GM21723 (cell line): Measurements from ENCODE around the gene MAMDC2.

Experiments
- ATAC-seq: cut with Tn5 transposase; IDR thresholded peaks from one replicate; pipeline ENCODE4 v1.9.1; 2021; ENCODE audit warnings: mild to moderate bottlenecking, moderate library complexity; ENCODE audit not compliant: unreplicated experiment

Gene MAMDC2

DNA sequence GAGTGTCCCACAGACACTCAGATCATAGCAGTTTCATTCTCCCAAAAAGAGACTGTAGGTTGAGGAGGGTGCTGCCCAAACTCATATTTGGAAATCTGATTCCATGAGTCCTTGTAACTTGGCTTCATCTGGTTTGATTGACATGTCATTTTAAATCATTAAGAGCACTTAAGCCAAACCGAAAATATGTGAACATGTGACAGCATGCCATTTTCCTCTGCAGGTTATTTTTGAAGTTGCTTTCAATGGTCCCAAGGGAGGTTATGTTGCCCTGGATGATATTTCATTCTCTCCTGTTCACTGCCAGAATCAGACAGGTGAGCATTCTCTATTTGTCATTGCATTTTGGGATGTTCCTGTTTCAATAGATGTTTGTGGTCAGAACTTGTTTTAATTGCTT is 87.6 kb downstream of the MAMDC2 start:
- ATAC-seq, result no peak

DNA sequence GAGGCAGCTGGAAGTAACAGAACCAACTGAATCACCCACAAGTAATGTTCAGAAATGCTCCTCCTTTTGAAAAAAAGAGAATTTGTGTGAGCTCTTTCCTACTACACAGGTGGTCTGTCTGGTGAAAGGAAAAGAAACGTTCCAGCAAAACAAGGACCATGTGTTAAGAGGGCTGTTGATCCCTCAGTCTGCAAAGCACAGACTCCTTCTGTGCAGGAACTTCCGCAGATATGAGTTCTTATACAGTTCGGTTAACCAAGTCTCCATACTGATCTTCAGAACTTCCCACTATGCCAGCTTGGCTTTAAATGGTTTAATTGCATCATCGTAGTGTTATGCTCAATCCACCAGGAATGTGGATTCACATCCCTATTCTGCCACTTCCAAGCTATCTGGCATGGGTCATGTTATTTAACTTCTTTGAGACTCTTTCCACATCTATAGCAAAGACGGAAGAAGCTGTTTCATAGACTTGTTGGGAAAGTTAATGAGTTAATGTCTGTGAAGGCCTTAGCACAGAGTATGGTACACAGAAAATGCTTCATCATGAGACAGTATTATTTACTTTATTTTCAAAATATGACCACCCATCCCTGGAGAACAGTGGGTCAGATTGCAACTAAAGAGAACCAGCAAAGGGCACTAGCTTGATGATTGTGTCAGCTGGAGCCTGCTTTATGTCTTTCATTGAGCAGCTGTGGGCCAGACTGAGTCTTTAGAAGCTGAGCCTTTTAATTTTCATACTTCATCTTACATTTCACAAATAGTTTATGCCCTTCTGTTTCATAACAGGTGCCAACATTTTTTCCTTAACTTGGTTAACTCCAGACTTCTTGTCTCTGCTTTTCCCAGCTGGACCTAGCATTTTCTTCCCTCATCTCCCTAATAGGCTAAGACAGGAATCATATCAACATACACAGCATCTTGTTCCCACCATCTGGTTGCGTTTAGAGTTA is 89.9 kb downstream of the MAMDC2 start:
- ATAC-seq, result no peak

DNA sequence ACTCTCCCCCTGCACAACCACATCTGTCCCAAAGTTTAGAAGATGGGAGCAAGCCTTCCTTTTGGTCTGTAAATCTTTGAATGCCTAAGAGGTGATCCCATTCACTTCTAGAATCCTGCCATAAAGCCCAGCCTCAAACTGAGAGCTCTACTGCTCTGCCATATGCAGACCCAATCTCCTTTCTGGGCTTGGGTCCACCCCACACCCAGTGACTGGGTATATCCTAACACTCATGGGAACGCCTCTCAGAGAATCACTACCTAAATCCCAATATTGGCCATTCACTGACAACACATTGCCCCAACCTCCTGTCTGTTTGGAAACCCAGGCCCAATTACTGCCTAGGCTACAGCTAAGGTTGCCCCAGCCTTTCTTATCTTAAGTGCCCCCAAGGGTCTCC is 90.7 kb downstream of the MAMDC2 start:
- ATAC-seq, result no peak

DNA sequence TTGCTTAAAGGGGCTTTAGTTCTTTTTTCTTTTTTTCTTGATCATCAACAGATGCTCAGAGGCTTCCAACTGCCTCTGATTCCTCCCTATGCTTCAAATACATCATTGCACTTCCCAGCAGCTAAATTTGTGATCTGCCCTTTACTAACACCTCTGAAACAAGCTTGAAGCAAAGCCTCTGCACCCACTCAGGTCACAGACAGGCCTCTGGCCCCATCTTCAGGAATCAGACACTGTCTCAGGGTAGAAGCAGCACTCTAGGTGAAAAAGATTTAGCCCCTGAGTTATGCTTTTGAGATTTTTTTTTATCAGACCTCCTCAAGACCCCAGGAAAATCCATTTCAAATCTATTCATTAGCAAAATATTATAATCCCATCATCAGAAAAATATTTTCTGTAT is 91.5 kb downstream of the MAMDC2 start:
- ATAC-seq, result no peak

- ATAC-seq, result no peak
These were observed 93.0 kb downstream of the MAMDC2 start for GRCh38 chr9:70136632-70137031.

DNA sequence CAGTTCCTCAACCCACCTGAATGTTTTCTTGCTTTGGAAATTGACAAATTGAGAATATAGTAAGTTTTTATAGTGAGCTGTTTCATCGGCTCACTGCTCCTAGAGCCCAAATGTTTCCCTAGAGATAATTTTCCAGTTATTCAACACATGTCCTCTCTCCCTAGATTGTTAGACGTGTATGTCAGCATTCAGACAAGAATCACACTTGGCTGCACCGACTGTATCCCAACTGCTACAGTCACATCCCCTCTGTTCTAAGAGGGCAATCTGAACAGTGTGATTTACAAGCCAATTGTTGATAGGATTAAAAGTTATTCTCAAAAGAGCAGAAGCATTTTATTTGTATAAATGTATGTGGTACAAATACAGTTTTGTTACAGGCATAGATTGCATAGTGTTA is 93.9 kb downstream of the MAMDC2 start:
- ATAC-seq, result no peak

- no peak for ATAC-seq
These were observed 98.5 kb downstream of the MAMDC2 start for GRCh38 chr9:70142101-70142500.

DNA sequence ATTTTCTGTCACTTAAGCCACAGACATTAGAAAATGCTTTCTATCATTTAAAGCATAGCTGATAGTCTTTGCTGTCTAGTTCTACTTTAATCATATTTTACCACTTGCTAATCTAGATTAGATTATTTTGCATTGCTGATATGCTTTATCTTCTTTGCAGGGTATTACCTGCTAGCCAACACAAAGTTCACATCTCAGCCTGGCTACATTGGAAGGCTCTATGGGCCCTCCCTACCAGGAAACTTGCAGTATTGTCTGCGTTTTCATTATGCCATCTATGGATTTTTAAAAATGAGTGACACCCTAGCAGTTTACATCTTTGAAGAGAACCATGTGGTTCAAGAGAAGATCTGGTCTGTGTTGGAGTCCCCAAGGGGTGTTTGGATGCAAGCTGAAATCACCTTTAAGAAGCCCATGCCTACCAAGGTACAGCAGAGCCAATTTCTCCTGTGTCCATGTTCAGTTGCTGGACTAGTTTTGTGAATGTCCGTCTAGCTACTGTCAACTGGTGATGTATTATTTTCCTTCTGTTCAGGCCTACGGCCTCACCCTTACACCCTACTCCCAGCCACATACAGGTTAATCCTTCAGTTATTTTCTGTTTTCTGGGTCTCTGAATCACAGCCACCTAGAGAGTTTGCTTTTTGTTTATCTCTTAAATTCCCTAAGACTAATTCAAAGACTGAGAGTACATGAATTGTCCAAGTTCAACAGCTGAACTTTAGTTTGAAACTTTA is 99.9 kb downstream of the MAMDC2 start:
- ATAC-seq, result no peak

- ATAC-seq, result no peak
These were observed 100.5 kb downstream of the MAMDC2 start for GRCh38 chr9:70144131-70144503.

DNA sequence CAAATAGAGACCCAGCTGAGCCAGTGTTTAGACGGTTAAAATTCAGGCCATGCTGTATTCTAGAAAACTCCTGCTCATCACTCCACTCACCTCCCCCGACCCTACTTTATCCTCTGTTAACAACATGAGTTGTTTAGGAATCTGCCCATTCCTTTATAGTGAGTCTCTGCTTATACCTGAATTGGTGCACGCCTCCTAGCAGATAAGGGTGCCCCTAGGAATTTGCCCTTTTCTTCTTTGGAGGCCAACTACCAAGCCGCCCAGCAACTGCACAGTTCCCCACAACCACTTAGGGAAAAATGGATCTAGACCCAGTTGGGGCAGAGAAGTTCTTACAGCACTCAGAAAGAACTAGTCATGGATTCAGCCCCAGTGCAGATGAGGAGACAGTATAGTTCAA is 102.3 kb downstream of the MAMDC2 start:
- ATAC-seq, result no peak

GRCh38 chr9:70147196-70147595 is 103.5 kb downstream of the MAMDC2 start:
- no peak for ATAC-seq

DNA sequence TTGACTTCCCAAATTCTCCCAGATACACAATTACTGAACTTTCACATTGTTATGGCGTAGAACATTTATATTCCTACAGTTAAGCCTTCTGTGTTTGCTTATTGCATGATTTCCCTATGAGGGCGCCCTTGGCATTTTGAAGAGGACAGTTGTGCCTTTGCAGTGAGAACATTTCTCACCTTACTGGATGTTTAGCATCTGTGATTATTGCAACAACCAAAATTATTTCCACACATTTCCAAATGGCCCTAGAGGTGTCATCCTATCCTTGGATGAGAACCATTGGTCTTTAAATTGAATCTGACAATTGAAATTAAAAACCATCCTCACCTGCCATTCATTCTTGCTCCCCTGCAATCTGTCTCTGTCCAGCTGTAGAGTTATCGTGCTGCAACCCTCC is 104.0 kb downstream of the MAMDC2 start:
- ATAC-seq, result no peak

DNA sequence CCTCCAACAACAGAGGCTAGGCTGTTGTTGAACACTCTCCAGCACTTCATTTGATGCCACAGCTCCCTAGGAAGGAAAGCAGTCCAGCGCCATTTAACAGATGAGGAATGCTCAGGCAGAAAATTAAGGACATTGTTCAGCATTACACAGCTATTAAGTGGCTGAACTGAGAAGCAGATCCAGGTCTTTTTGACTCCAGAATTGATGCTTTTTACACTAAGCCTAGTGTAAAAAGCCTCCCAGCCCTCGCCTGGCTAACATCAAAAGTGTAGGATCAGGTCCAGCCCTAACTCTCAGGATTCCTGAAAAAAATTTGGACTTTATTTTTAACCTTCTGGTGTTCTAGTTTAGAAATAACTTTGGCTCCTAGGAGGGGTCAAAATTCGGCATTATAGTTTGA is 108.7 kb downstream of the MAMDC2 start:
- no peak for ATAC-seq

DNA sequence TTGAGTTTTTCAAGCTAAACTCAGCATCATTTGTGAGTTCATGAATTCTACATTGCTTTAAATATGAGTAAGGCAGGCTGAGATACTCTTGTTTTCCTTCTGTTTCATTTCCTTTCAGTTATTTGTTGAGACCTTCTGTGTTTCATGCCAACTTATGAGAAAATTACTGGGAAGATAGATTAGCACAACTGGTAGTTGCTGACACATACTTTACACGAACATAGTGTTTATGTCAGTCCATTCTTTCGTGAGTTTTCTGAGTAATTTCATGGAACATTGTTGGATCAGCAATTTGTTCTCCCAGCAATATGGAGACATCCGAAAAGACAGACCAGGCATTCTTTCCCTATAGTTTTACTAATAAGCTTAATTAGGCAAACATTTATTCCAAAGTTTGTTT is 113.1 kb downstream of the MAMDC2 start:
- ATAC-seq, result no peak

DNA sequence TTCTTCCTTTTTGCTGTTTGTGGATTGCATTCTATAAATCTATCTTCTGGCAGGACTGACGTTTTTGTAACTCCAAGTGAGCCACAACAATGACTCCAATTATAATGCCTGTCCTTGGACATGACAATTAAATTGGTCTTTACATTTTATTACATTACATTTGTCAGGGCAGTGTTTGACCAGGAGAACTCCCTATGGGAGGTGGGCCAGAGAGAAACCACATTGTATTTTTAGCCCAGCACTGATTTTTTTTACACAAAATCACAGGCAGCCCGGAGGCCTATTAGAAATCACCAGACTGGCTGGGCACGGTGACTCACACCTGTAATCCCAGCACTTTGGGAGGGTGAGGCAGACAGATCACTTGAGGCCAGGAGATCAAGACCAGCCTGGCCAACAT is 116.0 kb downstream of the MAMDC2 start:
- ATAC-seq, result no peak

GRCh38 chr9:70160686-70161600 is 117.3 kb downstream of the MAMDC2 start:
- no peak for ATAC-seq

- no peak for ATAC-seq
These were observed 121.5 kb downstream of the MAMDC2 start for GRCh38 chr9:70165006-70165602.

- ATAC-seq, result no peak
These were observed 124.9 kb downstream of the MAMDC2 start for GRCh38 chr9:70168521-70168920.

- ATAC-seq, result no peak
These were observed 125.6 kb downstream of the MAMDC2 start for GRCh38 chr9:70169222-70169621.

GRCh38 chr9:70170151-70170790 is 126.6 kb downstream of the MAMDC2 start:
- no peak for ATAC-seq
